GM19351 (cell line): ENCODE results near the gene MOV10L1.

ENCODE experiments used
- ATAC-seq: cut with Tn5 transposase; IDR thresholded peaks from one replicate; pipeline ENCODE4 v1.9.1; 2021; ENCODE audit warnings: mild to moderate bottlenecking, moderate library complexity; ENCODE audit not compliant: unreplicated experiment

Gene MOV10L1

GRCh38 chr22:50089682-50090411, at the start of gene MOV10L1:
MOV10L1 (plus strand) TSS chr22:50090006; CDS start chr22:50090089, 83 bp downstream.
- no peak for ATAC-seq

- ATAC-seq: no peak
Measured at GRCh38 chr22:50040717-50041116, 49.1 kb upstream of the MOV10L1 start.

GRCh38 chr22:50041361-50042065, 48.3 kb upstream of the MOV10L1 start:
- ATAC-seq: no peak

GRCh38 chr22:50044485-50045118, 45.2 kb upstream of the MOV10L1 start:
- ATAC-seq: no peak

GRCh38 chr22:50045211-50046018, 44.4 kb upstream of the MOV10L1 start:
- no peak for ATAC-seq

GRCh38 chr22:50046019-50046415, 43.8 kb upstream of the MOV10L1 start:
- ATAC-seq: no peak

- ATAC-seq: no peak
Measured at GRCh38 chr22:50046481-50047245, 43.1 kb upstream of the MOV10L1 start.

- ATAC-seq: no peak
Measured at GRCh38 chr22:50047346-50047745, 42.5 kb upstream of the MOV10L1 start.

- ATAC-seq: no peak
Measured at GRCh38 chr22:50048061-50048765, 41.6 kb upstream of the MOV10L1 start.

GRCh38 chr22:50048836-50049235, 41.0 kb upstream of the MOV10L1 start:
- no peak for ATAC-seq

- ATAC-seq: no peak
Measured at GRCh38 chr22:50049299-50050195, 40.3 kb upstream of the MOV10L1 start.

GRCh38 chr22:50051930-50052329, 37.9 kb upstream of the MOV10L1 start:
- no peak for ATAC-seq

- ATAC-seq: no peak
Measured at GRCh38 chr22:50053861-50054260, 35.9 kb upstream of the MOV10L1 start.

- no peak for ATAC-seq
Measured at GRCh38 chr22:50056214-50056972, 33.4 kb upstream of the MOV10L1 start.

- ATAC-seq: no peak
Measured at GRCh38 chr22:50057278-50058060, 32.3 kb upstream of the MOV10L1 start.

- ATAC-seq: no peak
Measured at GRCh38 chr22:50058061-50058905, 31.5 kb upstream of the MOV10L1 start, which contains the start of gene TTLL8. TTLL8 (minus strand) TSS chr22:50058298.
